K562 (cell line): ENCODE measurements around the gene VRK1. TPM values are rescaled to one million over a fixed set of nuclear protein-coding genes. Genes with fewer than 3 reads are reported as not detected.
A peak's percentile ranks its signal among the peaks of the same experiment; 100 is the strongest.

Experiments
- ATAC-seq: fragments of 200-7000 bp; cut with Tn5 transposase; 3 replicates; pipeline ENCODE4 v1.9.1; 2020; ENCODE audit warnings: moderate library complexity
- BruUV-seq: library from RNA; stranded (reverse); fragments of 400-500 nt; replicated peaks from 2 replicates; lab custom pipeline; 2021; lab: Mats Ljungman, UMichigan
- CTCF ChIA-PET: fragments of 300-600 bp; formaldehyde crosslinking; extraction: SDS; loops from one replicate; lab custom pipeline; 2021; ENCODE audit warnings: low intra/inter-chr PET ratio; lab: Yijun Ruan, JAX
- POLR2A ChIA-PET: fragments of 300-600, 350-650 bp; sonication (Branson Sonifier 250); formaldehyde crosslinking; extraction: SDS; loops from one replicate; lab custom pipeline; 2021; ENCODE audit warnings: antibody characterized with exemption, inconsistent platforms; lab: Yijun Ruan, JAX
- DNase-seq, 4 experiments: peaks; one replicate each; pipeline versions ENCODE4 v3.0.0 to v3.0.0-alpha.2; 2011 to 2018; ENCODE audit warnings: low spot score in 3 of 4, mixed read lengths in 3 of 4; ENCODE audit errors: extremely low read depth in 1 of 4
- FAIRE-seq: peaks from 2 replicates; lab custom pipeline; 2011; peaks lifted over from hg19 to GRCh38; lab: Jason Lieb, UNC
- H2AFZ ChIP-seq: 2 replicates; pipeline ENCODE4 v1.6.0; 2011; ENCODE audit warnings: low read depth, low read length, control low read depth, inconsistent platforms
- H3K27ac ChIP-seq: fragments of 200-600 bp; 3 replicates; pipeline ENCODE4 v1.8.0; 2011; ENCODE audit warnings: low read depth, mild to moderate bottlenecking, control low read depth, inconsistent platforms, low read length, moderate library complexity, mixed read lengths; ENCODE audit errors: extremely low read depth
- H3K27me3 ChIP-seq, 2 experiments: fragments of 300-600 bp in 1 of 2; 2 replicates in 1 of 2; 3 replicates in 1 of 2; pipeline versions ENCODE4 v1.6.0 to v1.8.0; 2011; ENCODE audit warnings: inconsistent platforms in 2 of 2, low read length in 2 of 2, mild to moderate bottlenecking in 1 of 2, mixed read lengths in 1 of 2, moderate library complexity in 1 of 2; ENCODE audit not compliant: control insufficient read depth in 2 of 2, insufficient read depth in 2 of 2
- H3K36me3 ChIP-seq: fragments of 300-600 bp; 3 replicates; pipeline ENCODE4 v1.8.0; 2011; ENCODE audit warnings: mild to moderate bottlenecking, low read length, inconsistent platforms; ENCODE audit not compliant: control insufficient read depth, insufficient read depth
- H3K4me1 ChIP-seq, 2 experiments: fragments of 200-600 bp in 1 of 2; replicated peaks in 1 of 2; 2 replicates in 1 of 2; 3 replicates in 1 of 2; pipeline versions ENCODE4 v1.5.1 to v1.8.0; 2011; ENCODE audit warnings: inconsistent platforms in 2 of 2, low read length in 2 of 2, mild to moderate bottlenecking in 1 of 2, mixed read lengths in 1 of 2, moderate library complexity in 1 of 2; ENCODE audit not compliant: control insufficient read depth in 2 of 2, insufficient read depth in 2 of 2
- H3K4me2 ChIP-seq: 2 replicates; pipeline ENCODE4 v1.6.1; 2011; ENCODE audit warnings: low read length, control low read depth, inconsistent platforms, mixed read lengths; ENCODE audit not compliant: insufficient read depth
- H3K4me3 ChIP-seq: fragments of 200-600 bp; sonication (generic), shearing (Covaris generic); 2 replicates; pipeline ENCODE4 v1.5.1; 2016; ENCODE audit warnings: control low read depth, inconsistent platforms
- H3K79me2 ChIP-seq: fragments of 200-600 bp; 3 replicates; pipeline ENCODE4 v1.8.0; 2011; ENCODE audit warnings: low read length, inconsistent platforms; ENCODE audit not compliant: control insufficient read depth, insufficient read depth
- H3K9ac ChIP-seq, 2 experiments: 2 replicates each; pipeline versions ENCODE4 v1.6.0 to v1.6.1; 2011; ENCODE audit warnings: low read depth in 2 of 2, low read length in 2 of 2, control low read depth in 1 of 2, inconsistent platforms in 1 of 2, mild to moderate bottlenecking in 1 of 2, mixed read lengths in 1 of 2; ENCODE audit not compliant: insufficient read depth in 1 of 2
- H3K9me1 ChIP-seq: one replicate; pipeline ENCODE4 v1.6.0; 2011; ENCODE audit warnings: inconsistent platforms, mild to moderate bottlenecking, low read length, moderate library complexity; ENCODE audit not compliant: control insufficient read depth, insufficient read depth
- H3K9me3 ChIP-seq: replicated peaks from 2 replicates; pipeline ENCODE4 v1.5.1; 2011; ENCODE audit warnings: low read depth, low read length, inconsistent platforms; ENCODE audit not compliant: control insufficient read depth, insufficient read depth
- H4K20me1 ChIP-seq: replicated peaks from 2 replicates; pipeline ENCODE4 v1.6.1; 2011; ENCODE audit warnings: low read length, inconsistent platforms, mixed read lengths; ENCODE audit not compliant: control insufficient read depth, insufficient read depth
- CBFA2T3 ChIP-seq: fragments of 450-650 bp; IDR thresholded peaks from 2 replicates; pipeline ENCODE4 v1.6.1; 2017
- CBX1 ChIP-seq: sonication (generic); IDR thresholded peaks from 2 replicates; pipeline ENCODE4 v1.6.1; 2016; ENCODE audit warnings: antibody characterized with exemption, low read depth, mild to moderate bottlenecking
- CTCF ChIP-seq, 3 experiments: IDR thresholded peaks in 2 of 3; conservative IDR thresholded peaks in 1 of 3; 2 replicates each; pipeline ENCODE4 v1.5.1; 2011 to 2012; ENCODE audit warnings: low read length in 3 of 3, mild to moderate bottlenecking in 3 of 3, control low read depth in 2 of 3, improper control_type of control experiment in 1 of 3, inconsistent platforms in 1 of 3, low read depth in 1 of 3, mixed read lengths in 1 of 3, moderate library complexity in 1 of 3; ENCODE audit not compliant: insufficient read depth in 2 of 3
- FOS ChIP-seq: IDR thresholded peaks from 3 replicates; pipeline ENCODE4 v1.6.1; 2011; ENCODE audit not compliant: insufficient read length; ENCODE audit errors: extremely low read depth
- PBX2 ChIP-seq, 2 experiments: IDR thresholded peaks in 1 of 2; conservative IDR thresholded peaks in 1 of 2; 2 replicates each; pipeline ENCODE4 v1.6.1; 2016; ENCODE audit warnings: low read depth in 2 of 2, mild to moderate bottlenecking in 1 of 2, missing compliant biosample characterization in 1 of 2, missing genetic modification characterization in 1 of 2, moderate library complexity in 1 of 2
- RERE ChIP-seq: sonication (generic); formaldehyde crosslinking; IDR thresholded peaks from 2 replicates; pipeline ENCODE4 v1.8.0; 2023; ENCODE audit warnings: missing genetic modification reagents, mild to moderate bottlenecking, borderline replicate concordance
- TFAM ChIP-seq: fragments of 250-450 bp; sonication (Bioruptor Pico); conservative IDR thresholded peaks from 2 replicates; pipeline ENCODE4 v1.5.0; 2021; ENCODE audit warnings: mild to moderate bottlenecking, moderate library complexity
- ZKSCAN3 ChIP-seq: fragments of 250-450 bp; sonication (Bioruptor Pico); IDR thresholded peaks from 2 replicates; pipeline ENCODE4 v1.4.0; 2020
- WGBS: fragments of 100-300 bp; shearing (Covaris generic); methylation state at CpG from one replicate; pipeline ENCODE4 v1.1.6; 2016; ENCODE audit warnings: low coverage, mixed read lengths; ENCODE audit not compliant: insufficient coverage; ENCODE audit errors: missing lambda C conversion rate; 5-methylcytosine and 5-hydroxymethylcytosine counted together
- in situ Hi-C: fragments of 300-500 bp; cut with MboI; formaldehyde crosslinking; loops from 4 replicates; pipeline ENCODE4 v1.15.0; 2018; ENCODE audit warnings: inconsistent platforms, mixed read lengths
- intact Hi-C: fragments of 100-400 bp; cut with micrococcal nuclease; formaldehyde crosslinking; loops from 2 replicates; pipeline ENCODE4 v1.14.2; 2022
- polyA plus RNA-seq, 8 experiments: library from polyadenylated mRNA; depleted of rRNA in 4 of 8; stranded (reverse) in 5 of 8; unstranded in 3 of 8; fragments of >200 nt; fragmentation: Nextera tagmentation in 2 of 8; fragmentation: Illumina TruSeq in 1 of 8; extraction: Ambion mirVana in 2 of 8; extraction: Trizol in 1 of 8; gene quantifications; 2 replicates each; pipeline versions ENCODE4 v1.2.1 to v1.2.3, GENCODE V29; 2011 to 2014; ENCODE audit warnings: inconsistent platforms in 1 of 8, missing spikeins in 1 of 8
- total RNA-seq, 7 experiments: library from RNA; depleted of rRNA in 6 of 7; stranded (reverse); fragments of >200 nt in 6 of 7; fragmentation: Illumina TruSeq in 2 of 7; extraction: Trizol in 2 of 7; gene quantifications; 2 replicates each; pipeline versions ENCODE4 v1.2.1 to v1.2.3, GENCODE V29; 2011 to 2021; ENCODE audit warnings: low replicate concordance in 1 of 7

Gene VRK1
- total and polyA plus RNA-seq, 9 of the 15 experiments (the other 6 are each of a cell fraction or from before 2014, with no cell fraction given) = 83.6 to 177 (median 116) TPM

GRCh38 chr14:96895658-96896271, 98.6 kb downstream of the VRK1 start (continued):
- no peak for TF ChIP-seq RERE (CRISPR knock-in tag)
- TF ChIP-seq ZKSCAN3 (CRISPR knock-in tag) = no peak

- ATAC-seq (peak; percentile 55; the same call in 2 of the 3 replicates), FAIRE-seq (no peak), DNase-seq (peak in 1 of 4 experiments; percentile 17)
- Histone ChIP-seq H3K4me2 (no peak overlapping the region), H2AFZ (no peak overlapping the region), H3K36me3 (peaks cover 4% of the 10 kb centered on the region; the same call in 1 of the 3 replicates), H3K27ac (no peak overlapping the region), H3K9ac (no peak overlapping the region), H3K27me3 (no peaks in the 10 kb centered on the region), H3K9me1 (no peaks in the 10 kb centered on the region), H3K4me3 (no peak overlapping the region), H3K4me1 (peaks cover 0 to 3% of the 10 kb centered on the region in 2 experiments; a peak in 2 of 5 replicates), H3K9me3 (no peaks in the 10 kb centered on the region), H3K79me2 (no peaks in the 10 kb centered on the region), H4K20me1 (no peaks in the 10 kb centered on the region; the same call in 1 of the 2 replicates)
- 20% methylated on average over 5 of the region's 5 CpGs for WGBS
- in situ Hi-C loops = no loop called here
- CTCF ChIA-PET = no interaction called here
- POLR2A ChIA-PET = no interaction called here
- intact Hi-C loops = no loop called here
- BruUV-seq = no TSS peak
- TF ChIP-seq CBFA2T3 = peak; percentile 45; the same call in 1 of the 2 replicates
- no peak for TF ChIP-seq CTCF (IDR thresholded peaks at IDR 0.05 in 2 of 3, conservative IDR thresholded peaks at IDR 0.05 in 1 of 3; ENCODE audit: insufficient read depth in 2 of 3, low read depth in 1 of 3, low read length in 3 of 3)
- TF ChIP-seq CBX1 = no peak
- no peak for TF ChIP-seq FOS
- TF ChIP-seq PBX2 (CRISPR knock-in tag; IDR thresholded peaks at IDR 0.05; ENCODE audit: low read depth) = no peak
- 0 out of 2 replicates have a peak, but pooled peaks have one; percentile 32 for TF ChIP-seq PBX2 (tag; conservative IDR thresholded peaks at IDR 0.05; ENCODE audit: low read depth)
- TF ChIP-seq TFAM (CRISPR knock-in tag) = no peak
These were observed 100.0 kb downstream of the VRK1 start for GRCh38 chr14:96897184-96897583.
